IPS DF 4.7 (cell line): ENCODE results near the gene PDP2.
"Not testable (repeated sequence)": the region's sequence is repeated elsewhere in the genome, so short reads cannot be mapped to it uniquely, and the experiment has no call there.

Experiments
- DNase-seq: peaks from one replicate; pipeline ENCODE4 v3.0.0-alpha.2; 2013; ENCODE audit warnings: low spot score; ENCODE audit errors: extremely low read depth

Gene PDP2

DNA sequence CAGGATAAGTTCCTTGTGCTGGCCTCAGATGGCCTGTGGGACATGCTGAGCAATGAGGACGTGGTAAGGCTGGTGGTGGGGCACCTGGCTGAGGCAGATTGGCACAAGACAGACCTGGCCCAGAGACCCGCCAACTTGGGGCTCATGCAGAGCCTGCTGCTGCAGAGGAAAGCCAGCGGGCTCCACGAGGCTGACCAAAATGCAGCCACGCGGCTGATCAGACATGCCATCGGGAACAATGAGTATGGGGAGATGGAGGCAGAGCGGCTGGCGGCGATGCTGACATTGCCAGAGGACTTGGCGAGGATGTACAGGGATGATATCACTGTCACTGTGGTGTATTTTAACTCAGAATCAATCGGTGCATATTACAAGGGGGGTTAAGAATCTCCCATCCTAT lies 5.2 kb downstream of the PDP2 start:
- DNase-seq = no peak

GRCh38 chr16:66886321-66886720 lies 6.0 kb downstream of the PDP2 start:
- no peak for DNase-seq

GRCh38 chr16:66886914-66887313 lies 6.6 kb downstream of the PDP2 start:
- DNase-seq = no peak

- DNase-seq = no peak
Measured at GRCh38 chr16:66888647-66889615, 8.6 kb downstream of the PDP2 start.

DNA sequence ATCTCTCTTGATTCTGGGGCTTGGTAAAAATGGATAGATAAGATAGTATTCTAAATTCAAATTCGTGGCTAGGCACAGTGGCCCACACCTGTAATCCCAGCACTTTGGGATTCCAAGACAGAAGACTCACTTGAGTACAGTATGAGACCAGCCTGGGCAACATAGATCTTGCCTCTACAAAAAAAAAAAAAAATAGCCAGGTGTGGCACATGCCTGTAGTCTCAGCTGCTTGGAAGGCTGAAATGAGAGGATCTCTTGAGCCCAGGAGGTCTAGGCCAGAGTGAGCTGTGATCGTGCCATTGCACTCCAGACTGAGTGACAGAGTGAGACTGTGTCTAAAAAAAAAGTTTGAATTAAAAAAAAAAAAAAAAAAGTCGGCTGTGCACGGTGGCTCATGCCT lies 9.3 kb downstream of the PDP2 start:
- DNase-seq = no peak

- DNase-seq = no peak
Measured at GRCh38 chr16:66890799-66891198, 10.5 kb downstream of the PDP2 start.

DNA sequence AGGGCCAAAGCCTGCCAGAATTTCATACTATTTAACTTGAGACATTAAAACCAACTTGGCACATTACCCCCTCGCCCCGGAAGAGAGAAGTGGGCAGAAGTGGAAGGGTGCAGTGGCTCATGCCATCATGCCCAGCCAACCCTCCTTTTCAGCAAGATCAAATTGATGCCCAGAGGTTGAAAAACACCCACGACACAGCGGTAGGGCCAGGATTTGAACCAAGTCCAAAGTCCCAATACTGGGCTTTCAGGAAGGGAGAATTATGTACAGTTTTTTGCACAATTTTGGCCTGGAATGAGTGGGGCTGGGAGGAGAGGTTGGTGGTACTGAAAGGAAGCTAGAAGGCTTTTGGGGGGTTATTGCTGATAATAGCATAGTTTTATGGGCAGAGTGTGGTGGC lies 11.0 kb downstream of the PDP2 start:
- no peak for DNase-seq

DNA sequence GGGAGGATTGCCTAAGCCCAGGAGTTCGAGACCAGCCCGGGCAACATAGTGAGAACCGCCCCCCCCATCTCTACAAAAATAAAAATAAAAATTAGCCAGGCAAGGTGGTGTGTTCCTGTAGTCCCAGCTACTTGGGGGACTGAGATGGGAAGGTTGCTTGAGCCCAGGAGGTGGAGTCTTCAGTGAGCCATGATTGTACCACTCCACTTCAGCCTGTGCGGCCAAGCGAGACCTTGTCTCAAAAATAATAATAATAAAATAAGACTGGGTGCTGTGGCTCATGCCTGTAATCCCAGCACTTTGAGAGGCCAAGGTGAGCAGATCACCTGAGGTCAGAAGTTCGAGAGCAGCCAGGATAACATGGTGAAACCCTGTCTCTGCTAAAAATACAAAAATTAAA lies 11.5 kb downstream of the PDP2 start:
- DNase-seq = no peak

GRCh38 chr16:66894055-66894454 lies 13.7 kb downstream of the PDP2 start:
- no peak for DNase-seq

GRCh38 chr16:66894948-66895688 lies 14.8 kb downstream of the PDP2 start:
- DNase-seq = no peak

GRCh38 chr16:66895689-66895979 lies 15.3 kb downstream of the PDP2 start:
- no peak for DNase-seq

- no peak for DNase-seq
Measured at GRCh38 chr16:66895999-66896398, 15.7 kb downstream of the PDP2 start.

- not testable (repeated sequence) for DNase-seq
Measured at GRCh38 chr16:66896682-66897081, 16.4 kb downstream of the PDP2 start.

- no peak for DNase-seq
Measured at GRCh38 chr16:66898207-66898606, 17.9 kb downstream of the PDP2 start.

- DNase-seq = no peak
Measured at GRCh38 chr16:66898933-66899309, 18.6 kb downstream of the PDP2 start.

DNA sequence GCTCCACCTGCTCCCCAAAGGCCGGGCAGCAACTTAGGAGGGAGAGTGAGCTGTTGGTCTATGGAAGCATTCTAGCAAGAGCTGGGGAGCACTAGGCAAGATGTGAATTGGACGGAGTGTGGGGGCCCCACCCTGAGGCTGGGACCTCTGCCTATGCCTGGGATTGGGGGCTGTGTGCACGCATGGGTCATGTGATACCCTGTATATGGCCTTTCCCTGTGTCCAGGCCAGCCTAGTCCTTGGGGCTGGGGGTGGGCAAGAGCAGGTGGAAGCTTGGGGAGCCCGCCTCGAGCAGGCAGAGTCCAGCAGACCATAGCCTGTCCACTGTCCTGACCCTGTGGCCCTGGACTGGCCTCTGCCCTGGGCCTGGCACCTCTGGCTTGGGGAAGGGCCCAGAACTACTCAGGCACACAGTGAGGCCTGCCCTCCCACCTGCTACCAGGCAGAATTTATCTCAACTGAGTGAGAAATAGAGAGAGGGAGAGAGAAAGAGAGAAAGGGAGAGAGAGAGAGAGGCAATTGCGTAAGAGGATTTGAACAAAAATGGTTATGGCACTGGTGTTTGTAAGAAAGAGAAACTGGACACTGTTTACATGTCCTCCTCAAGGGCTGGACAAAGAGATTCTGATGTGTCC lies 19.1 kb downstream of the PDP2 start:
- DNase-seq = no peak

- no peak for DNase-seq
Measured at GRCh38 chr16:66899945-66900710, 19.8 kb downstream of the PDP2 start.

DNA sequence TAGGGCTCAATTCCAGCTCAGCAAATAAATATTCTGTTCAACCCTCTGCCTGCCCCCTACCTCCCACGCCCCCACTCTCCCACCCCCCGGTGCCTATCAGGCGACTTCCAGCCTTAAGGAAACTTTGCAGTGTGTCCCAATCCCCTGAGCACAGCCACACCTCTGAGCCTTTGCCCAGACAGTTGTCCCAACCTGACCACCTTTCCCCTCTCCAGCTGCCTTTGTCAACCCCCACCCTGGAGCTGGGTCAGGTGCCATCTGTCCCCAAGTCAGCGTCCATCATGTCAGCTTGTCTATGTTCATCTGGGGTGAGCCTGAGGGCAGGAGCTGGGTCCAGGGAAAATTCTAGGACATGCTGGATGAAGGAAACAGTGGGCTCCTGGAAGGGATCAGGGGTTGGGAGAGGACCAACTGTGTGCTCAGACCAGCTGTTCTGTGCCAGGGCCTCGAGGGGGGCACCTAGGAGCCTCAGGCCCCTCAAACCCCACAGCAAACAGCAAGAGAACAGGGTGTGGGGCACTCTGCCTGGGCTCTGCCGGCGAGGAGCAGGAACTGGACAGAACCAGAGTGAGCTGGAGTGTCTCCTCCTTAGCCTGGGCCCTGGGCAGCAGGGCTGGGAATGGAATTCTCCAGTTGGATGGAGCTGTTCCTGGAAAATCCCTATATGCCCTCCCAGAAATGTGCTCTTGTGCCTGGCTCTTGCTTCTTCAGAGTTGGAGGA lies 20.6 kb downstream of the PDP2 start:
- no peak for DNase-seq

DNA sequence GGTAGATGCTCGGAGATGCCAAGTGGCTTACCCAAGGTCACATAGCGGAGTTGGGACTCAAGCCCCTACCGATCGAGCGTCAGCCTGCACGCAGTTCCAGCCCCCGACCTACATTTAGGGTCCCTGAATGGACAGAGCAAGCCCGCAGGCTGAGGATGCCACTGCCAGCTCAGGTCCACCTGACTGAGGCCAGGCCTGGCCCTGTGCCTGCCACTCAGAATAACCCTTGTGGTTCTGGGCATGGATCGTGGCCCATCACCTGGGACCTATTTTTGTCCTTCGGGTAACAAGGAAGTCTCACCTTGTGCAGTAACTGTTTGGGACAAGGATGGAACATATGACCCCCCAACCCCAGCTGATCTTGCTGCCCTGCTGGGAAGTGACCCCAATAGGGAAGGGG lies 21.3 kb downstream of the PDP2 start:
- DNase-seq = no peak

GRCh38 chr16:66902648-66903543 lies 22.6 kb downstream of the PDP2 start:
- no peak for DNase-seq
